Gastrocnemius medialis (tissue), 4 donors: ENCODE results near the gene RELA. TPM values are rescaled to one million over a fixed set of nuclear protein-coding genes. Genes with fewer than 3 reads are reported as not detected.

Experiments
- ATAC-seq, 2 donors: fragments of 150-250 bp; one replicate each; pipeline ENCODE4 v1.9.1; 2016
- DNase-seq, 2 donors: peaks; one replicate each; pipeline ENCODE4 v3.0.0-alpha.2; 2019
- H3K27ac ChIP-seq, 4 donors: fragments of 200-600 bp; sonication (generic); 1 replicate in 1 of 4; 2 replicates in 3 of 4; pipeline ENCODE4 v1.5.1; 2016 to 2018; ENCODE audit warnings: mild to moderate bottlenecking in 2 of 4, moderate library complexity in 1 of 4
- H3K27me3 ChIP-seq, 3 donors: fragments of 200-600 bp; sonication (generic) in 2 of 3; 1 replicate in 1 of 3; 2 replicates in 2 of 3; pipeline versions ENCODE4 v1.5.1 to v1.6.0; 2016 to 2019; ENCODE audit warnings: mild to moderate bottlenecking in 1 of 3, moderate library complexity in 1 of 3
- H3K36me3 ChIP-seq, 2 donors: fragments of 200-600 bp; sonication (generic) in 1 of 2; one replicate each; pipeline ENCODE4 v1.5.1; 2017 to 2018
- H3K4me1 ChIP-seq, 2 donors: fragments of 200-600 bp; sonication (generic) in 1 of 2; one replicate each; pipeline ENCODE4 v1.5.1; 2016 to 2017; ENCODE audit warnings: mild to moderate bottlenecking in 2 of 2
- H3K4me3 ChIP-seq, 4 donors: fragments of 200-600 bp; sonication (generic) in 3 of 4; 1 replicate in 1 of 4; 2 replicates in 3 of 4; pipeline ENCODE4 v1.5.1; 2016 to 2019; ENCODE audit warnings: mild to moderate bottlenecking in 2 of 4
- H3K9me3 ChIP-seq, 3 donors: fragments of 200-600 bp; sonication (generic) in 2 of 3; 1 replicate in 1 of 3; 2 replicates in 2 of 3; pipeline ENCODE4 v1.5.1; 2016 to 2019
- POLR2A ChIP-seq, 2 donors: fragments of 450-650 bp; IDR thresholded peaks; one replicate each; pipeline ENCODE4 v1.6.1; 2017; ENCODE audit warnings: antibody characterized with exemption in 2 of 2, mild to moderate bottlenecking in 2 of 2, moderate library complexity in 2 of 2
- in situ Hi-C, 4 donors: fragments of 200-750 bp; cut with MboI; loops; one replicate each; pipeline versions ENCODE4 v1.15.0 to v1.8.0; 2017; ENCODE audit warnings: low sequenced_read_pairs in 4 of 4
- intact Hi-C: fragments of 100-400 bp; cut with DNase I; formaldehyde crosslinking; loops from one replicate; pipeline ENCODE4 v1.15.1; 2023; ENCODE audit warnings: low total_unique reads
- total RNA-seq, 4 donors: library from RNA; depleted of rRNA; stranded (reverse); fragments of >200 nt; gene quantifications; one replicate each; pipeline versions ENCODE4 v1.1.0 to v1.2.3, GENCODE V29; 2016
- TF ChIP-seq, protein P1 (sequence below), 5 experiments: fragments of 450-650 bp in 3 of 5; fragments of 200-600 bp in 2 of 5; sonication (generic) in 2 of 5; IDR thresholded peaks in 4 of 5; conservative IDR thresholded peaks in 1 of 5; 1 replicate in 4 of 5; 2 replicates in 1 of 5; pipeline ENCODE4 v1.5.1; 2016 to 2019; ENCODE audit warnings: antibody characterized with exemption in 5 of 5, mild to moderate bottlenecking in 3 of 5, moderate library complexity in 3 of 5

RELA gene
- total RNA-seq, 4 donors from 2014 or later, result 39.7 to 68.3 (median 56.3) TPM

DNA sequence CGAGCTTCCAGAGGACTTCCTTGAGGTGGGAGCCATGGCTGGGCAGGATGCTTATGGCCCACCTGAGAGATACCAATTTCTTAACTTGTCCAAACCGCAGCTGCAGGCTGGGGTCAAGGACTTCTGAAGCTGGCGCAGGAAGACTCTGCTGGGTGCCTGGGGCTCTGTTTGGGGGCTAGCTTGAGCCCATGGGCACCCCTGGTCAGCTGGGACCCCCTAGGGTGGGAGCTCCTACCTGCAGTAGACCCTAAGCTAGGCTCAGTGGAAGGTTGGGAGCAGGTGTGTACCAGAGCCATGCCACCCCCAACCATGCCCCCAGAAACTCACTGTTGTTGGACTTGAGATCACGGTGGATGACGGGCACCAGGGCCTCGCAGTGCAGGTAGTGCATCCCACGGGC is 50.0 kb downstream of the RELA start:
- Histone ChIP-seq H3K4me1 (peaks cover 37 to 62% of the 10 kb centered on the region in 2 donors), H3K27me3 (no peaks in the 10 kb centered on the region), H3K27ac (peak overlapping the region; percentile 82 to 93 (median 91)), H3K36me3 (peaks cover 0 to 8% of the 10 kb centered on the region in 2 donors), H3K9me3 (no peaks in the 10 kb centered on the region), H3K4me3 (peak overlapping the region; percentile 60 to 82 (median 74))
- no peak for DNase-seq
- ATAC-seq, result no peak
- intact Hi-C loops, result no loop called here
- TF ChIP-seq, protein P1, sequence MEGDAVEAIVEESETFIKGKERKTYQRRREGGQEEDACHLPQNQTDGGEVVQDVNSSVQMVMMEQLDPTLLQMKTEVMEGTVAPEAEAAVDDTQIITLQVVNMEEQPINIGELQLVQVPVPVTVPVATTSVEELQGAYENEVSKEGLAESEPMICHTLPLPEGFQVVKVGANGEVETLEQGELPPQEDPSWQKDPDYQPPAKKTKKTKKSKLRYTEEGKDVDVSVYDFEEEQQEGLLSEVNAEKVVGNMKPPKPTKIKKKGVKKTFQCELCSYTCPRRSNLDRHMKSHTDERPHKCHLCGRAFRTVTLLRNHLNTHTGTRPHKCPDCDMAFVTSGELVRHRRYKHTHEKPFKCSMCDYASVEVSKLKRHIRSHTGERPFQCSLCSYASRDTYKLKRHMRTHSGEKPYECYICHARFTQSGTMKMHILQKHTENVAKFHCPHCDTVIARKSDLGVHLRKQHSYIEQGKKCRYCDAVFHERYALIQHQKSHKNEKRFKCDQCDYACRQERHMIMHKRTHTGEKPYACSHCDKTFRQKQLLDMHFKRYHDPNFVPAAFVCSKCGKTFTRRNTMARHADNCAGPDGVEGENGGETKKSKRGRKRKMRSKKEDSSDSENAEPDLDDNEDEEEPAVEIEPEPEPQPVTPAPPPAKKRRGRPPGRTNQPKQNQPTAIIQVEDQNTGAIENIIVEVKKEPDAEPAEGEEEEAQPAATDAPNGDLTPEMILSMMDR (IDR thresholded peaks at IDR 0.05 in 4 of 5, conservative IDR thresholded peaks at IDR 0.05 in 1 of 5), result no peak
- no peak for TF ChIP-seq POLR2A (IDR thresholded peaks at IDR 0.05)
- in situ Hi-C loops, result no loop called here

DNA sequence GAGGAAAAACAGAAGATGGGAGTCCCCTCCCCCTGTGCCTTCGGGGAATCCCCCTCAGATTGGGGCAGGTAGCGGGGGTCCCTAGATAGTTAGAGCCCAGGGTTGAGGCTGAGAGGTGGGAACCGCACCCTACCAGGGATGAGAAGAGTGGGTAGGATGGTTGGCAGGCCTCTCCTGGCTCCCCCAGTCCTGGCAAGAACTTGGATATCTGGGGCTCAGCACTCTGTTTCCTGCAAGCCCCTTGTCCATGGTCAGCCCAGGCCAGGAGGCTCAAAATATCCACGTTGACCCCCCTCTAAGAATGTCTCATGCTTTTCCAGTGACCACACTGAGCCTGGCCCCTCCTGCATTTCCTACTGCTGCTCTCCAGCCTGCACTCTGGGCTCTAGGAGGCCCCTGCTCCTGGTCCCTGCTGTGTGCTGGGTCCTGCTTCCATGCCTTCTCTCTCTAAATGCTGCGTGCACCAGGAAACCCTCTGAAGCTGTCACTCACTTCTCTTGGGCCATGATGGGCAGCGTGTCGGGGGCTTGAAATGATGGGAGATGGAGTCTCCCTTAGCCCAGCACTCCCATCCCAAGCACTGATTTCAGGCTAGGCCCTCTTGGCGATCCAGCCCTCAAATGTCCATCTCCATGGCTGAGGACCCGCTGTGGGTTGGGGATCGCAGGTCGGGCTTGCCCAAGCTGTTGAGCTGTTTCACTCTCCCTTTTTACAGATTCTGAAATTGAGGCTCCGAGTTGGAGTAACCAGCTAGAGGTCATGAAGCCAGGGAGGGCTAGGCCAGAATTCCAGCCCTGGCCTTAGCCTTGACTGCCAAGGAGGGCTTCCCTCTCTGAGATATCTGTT is 50.7 kb downstream of the RELA start:
- ATAC-seq (no peak), DNase-seq (no peak)
- intact Hi-C loops (no loop called here), in situ Hi-C loops (no loop called here)
- no peak for TF ChIP-seq POLR2A (IDR thresholded peaks at IDR 0.05)
- TF ChIP-seq, protein P1 (IDR thresholded peaks at IDR 0.05 in 4 of 5, conservative IDR thresholded peaks at IDR 0.05 in 1 of 5), result no peak
- H3K36me3 ChIP-seq, result peaks cover 0 to under 1% of the 10 kb centered on the region in 2 donors
- peaks cover 40 to 63% of the 10 kb centered on the region in 2 donors for H3K4me1 ChIP-seq
- peak overlapping the region; percentile 10 to 82 (median 70) for H3K4me3 ChIP-seq
- no peaks in the 10 kb centered on the region for H3K27me3 ChIP-seq
- peak overlapping the region; percentile 82 to 93 (median 91) for H3K27ac ChIP-seq
- H3K9me3 ChIP-seq, result no peaks in the 10 kb centered on the region

DNA sequence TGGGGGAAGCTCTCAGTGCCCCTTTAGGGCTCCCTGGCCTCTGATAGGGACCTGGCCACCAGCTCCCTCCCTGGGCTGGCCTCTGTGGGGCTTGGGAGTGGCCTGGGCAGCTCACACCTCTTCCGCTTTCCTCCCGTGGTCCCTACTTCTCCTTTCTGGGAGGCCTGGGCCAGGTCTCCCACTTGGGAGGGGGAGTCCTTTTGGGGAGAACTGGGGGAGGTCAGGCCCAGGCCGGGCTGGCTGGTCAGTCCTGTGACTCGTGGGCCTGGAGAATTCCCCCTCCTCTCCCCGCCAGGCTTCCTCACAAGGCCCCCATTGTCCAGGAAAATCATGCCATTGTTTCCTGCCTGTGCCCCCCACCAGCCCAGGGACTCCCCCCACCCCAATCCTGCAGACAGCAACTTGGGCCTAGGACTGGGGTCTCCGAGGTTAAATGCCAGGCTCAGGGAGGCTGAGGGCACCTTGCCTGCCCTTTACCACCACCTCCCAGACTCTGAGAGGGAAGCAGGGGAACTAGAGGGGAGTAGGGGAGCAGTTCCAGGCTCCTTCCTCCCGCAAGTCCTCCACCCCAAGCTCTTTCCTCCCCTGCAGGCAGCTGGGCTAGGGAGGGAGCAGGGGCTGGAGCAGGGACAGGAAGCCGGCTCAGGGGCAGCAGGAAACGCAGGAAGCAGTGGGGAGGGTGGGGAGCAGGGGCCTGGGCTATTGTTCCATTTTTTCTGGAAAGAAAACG is 51.5 kb downstream of the RELA start:
- H3K4me3 ChIP-seq, result peak overlapping the region; percentile 10 to 82 (median 70)
- TF ChIP-seq POLR2A (IDR thresholded peaks at IDR 0.05), result no peak
- TF ChIP-seq, protein P1 (IDR thresholded peaks at IDR 0.05 in 4 of 5, conservative IDR thresholded peaks at IDR 0.05 in 1 of 5), result no peak
- intact Hi-C loops, result no loop called here
- no peak for ATAC-seq
- H3K27ac ChIP-seq, result peak overlapping the region; percentile 82 to 93 (median 91)
- in situ Hi-C loops, result no loop called here
- no peaks in the 10 kb centered on the region for H3K27me3 ChIP-seq
- no peaks in the 10 kb centered on the region for H3K9me3 ChIP-seq
- H3K4me1 ChIP-seq, result peaks cover 38 to 60% of the 10 kb centered on the region in 2 donors
- H3K36me3 ChIP-seq, result no peaks in the 10 kb centered on the region
- DNase-seq, result no peak

DNA sequence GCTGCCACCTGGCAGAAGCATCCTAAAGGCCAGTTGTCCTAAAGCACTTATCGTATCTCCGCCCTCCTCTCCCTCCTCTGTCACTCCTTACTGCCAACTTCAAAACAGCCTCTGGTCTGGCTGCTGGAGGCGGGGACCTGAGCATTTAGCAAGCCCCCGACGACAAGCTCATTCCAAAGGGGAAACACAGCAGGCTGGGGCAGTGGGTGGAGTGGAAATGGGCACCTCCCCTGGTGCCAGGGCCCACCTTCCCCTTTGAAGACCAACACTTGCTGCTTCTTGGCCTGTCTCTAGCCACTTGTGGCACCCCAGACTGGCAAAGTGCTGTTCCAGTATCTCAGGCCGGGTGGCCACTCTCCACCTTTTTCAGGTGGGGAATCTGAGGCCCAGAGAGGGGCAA is 52.3 kb downstream of the RELA start:
- in situ Hi-C loops (no loop called here), intact Hi-C loops (no loop called here)
- DNase-seq (no peak), ATAC-seq (no peak)
- peak overlapping the region in 3 of 4 donors; percentile 38 to 80 (median 60) for H3K4me3 ChIP-seq
- no peaks in the 10 kb centered on the region for H3K9me3 ChIP-seq
- H3K36me3 ChIP-seq, result peaks cover 0 to 6% of the 10 kb centered on the region in 2 donors
- peak overlapping the region; percentile 45 to 93 (median 91) for H3K27ac ChIP-seq
- TF ChIP-seq POLR2A (IDR thresholded peaks at IDR 0.05), result no peak
- TF ChIP-seq, protein P1 (IDR thresholded peaks at IDR 0.05 in 4 of 5, conservative IDR thresholded peaks at IDR 0.05 in 1 of 5), result no peak
- no peaks in the 10 kb centered on the region for H3K27me3 ChIP-seq
- H3K4me1 ChIP-seq, result peaks cover 38 to 59% of the 10 kb centered on the region in 2 donors
